Mucosa of descending colon (tissue), 3 donors: ENCODE results near the gene TMEM168. TPM values are rescaled to one million over a fixed set of nuclear protein-coding genes. Genes with fewer than 3 reads are reported as not detected.

ENCODE experiments used
- ATAC-seq: fragments of 200-7000 bp; cut with Tn5 transposase; one replicate; pipeline ENCODE4 v1.9.1; 2020; ENCODE audit warnings: mild to moderate bottlenecking, moderate library complexity
- DNase-seq, 3 donors: peaks; one replicate each; pipeline ENCODE4 v3.0.0-alpha.2; 2020
- H3K36me3 ChIP-seq: fragments of 200-600 bp; one replicate; pipeline ENCODE4 v1.8.0; 2021; ENCODE audit warnings: low read depth, mild to moderate bottlenecking
- H3K4me1 ChIP-seq: fragments of 200-600 bp; one replicate; pipeline ENCODE4 v1.8.0; 2021; ENCODE audit warnings: low read depth, mild to moderate bottlenecking
- H3K4me3 ChIP-seq: fragments of 200-600 bp; one replicate; pipeline ENCODE4 v1.8.0; 2021; ENCODE audit warnings: mild to moderate bottlenecking
- H3K9me3 ChIP-seq: fragments of 200-600 bp; one replicate; pipeline ENCODE4 v1.8.0; 2021; ENCODE audit warnings: mild to moderate bottlenecking
- CTCF ChIP-seq: fragments of 200-600 bp; IDR thresholded peaks from one replicate; pipeline ENCODE4 v1.8.0; 2022; ENCODE audit warnings: antibody characterized with exemption, mild to moderate bottlenecking
- intact Hi-C, 2 donors: fragments of 100-400 bp; cut with DNase I in 1 of 2; cut with micrococcal nuclease in 1 of 2; formaldehyde crosslinking; loops; one replicate each; pipeline versions ENCODE4 v1.11.0 to v1.11.1; 2022; cut with DNase I, micrococcal nuclease
- total RNA-seq, 3 donors: library from RNA; stranded (reverse); fragmentation: NEBNext Ultra II Directional in 2 of 3; extraction: Animal tissue kit (Norgen Biotek cat#: 25700) in 2 of 3; gene quantifications; one replicate each; pipeline versions ENCODE4 v1.2.1 to v1.2.4, GENCODE V29; 2021 to 2023
- donor health status: DM: no; HTN: no; CAD: no; lungs with moderate emphysema.
- donor health status: DM: no; HTN: no; CAD: no.
- donor health status: DM: no; HTN: yes; CAD: no.

The TMEM168 gene
- total RNA-seq, 3 donors from 2014 or later = 29.1 to 53.0 (median 46.2) TPM

- no peaks in the 10 kb centered on the region for H3K36me3 ChIP-seq
- ATAC-seq = no peak
- intact Hi-C loops = no loop called here
Measured at GRCh38 chr7:112745635-112746034, 44.6 kb downstream of the TMEM168 start.

GRCh38 chr7:112744818-112745217 is 45.4 kb downstream of the TMEM168 start:
- Histone ChIP-seq H3K9me3 (no peaks in the 10 kb centered on the region), H3K4me1 (no peaks in the 10 kb centered on the region), H3K4me3 (no peak overlapping the region), H3K36me3 (no peaks in the 10 kb centered on the region)
- ATAC-seq = no peak
- no peak for DNase-seq
- no peak for TF ChIP-seq CTCF
- intact Hi-C loops = no loop called here

More at GRCh38 chr7:112745635-112746034, 44.6 kb downstream of the TMEM168 start:
- DNase-seq = no peak
- Histone ChIP-seq H3K4me3 (no peak overlapping the region), H3K9me3 (no peaks in the 10 kb centered on the region), H3K4me1 (no peaks in the 10 kb centered on the region)
- TF ChIP-seq CTCF = no peak

GRCh38 chr7:112743811-112744210 is 46.4 kb downstream of the TMEM168 start:
- DNase-seq (no peak), ATAC-seq (no peak)
- TF ChIP-seq CTCF = no peak
- Histone ChIP-seq H3K4me1 (no peaks in the 10 kb centered on the region), H3K36me3 (no peaks in the 10 kb centered on the region), H3K9me3 (no peaks in the 10 kb centered on the region), H3K4me3 (no peak overlapping the region)
- intact Hi-C loops = no loop called here

DNA sequence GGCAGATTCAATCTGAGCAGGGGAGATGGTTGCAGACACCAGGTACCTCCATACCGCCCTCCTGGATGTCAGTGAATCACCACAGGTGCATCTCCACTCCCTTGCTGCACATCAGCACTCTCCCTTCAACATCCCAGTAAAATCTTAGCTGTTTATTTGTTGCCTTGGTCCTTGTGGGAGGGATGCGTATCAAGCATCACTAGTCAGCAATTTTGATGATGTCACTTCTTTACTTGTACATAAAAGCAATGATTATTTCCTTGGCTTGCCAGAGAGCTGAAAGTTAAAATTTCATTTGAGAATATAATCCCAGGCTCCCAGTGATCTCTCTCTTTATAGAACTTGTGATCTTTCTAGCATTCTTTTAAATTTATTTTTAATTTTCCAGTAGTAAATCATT is 49.5 kb downstream of the TMEM168 start:
- ATAC-seq (no peak), DNase-seq (no peak)
- H3K36me3 ChIP-seq = no peaks in the 10 kb centered on the region
- no peaks in the 10 kb centered on the region for H3K4me1 ChIP-seq
- no peak for TF ChIP-seq CTCF
- intact Hi-C loops = no loop called here
- H3K4me3 ChIP-seq = no peak overlapping the region
- H3K9me3 ChIP-seq = peaks cover 11% of the 10 kb centered on the region

DNA sequence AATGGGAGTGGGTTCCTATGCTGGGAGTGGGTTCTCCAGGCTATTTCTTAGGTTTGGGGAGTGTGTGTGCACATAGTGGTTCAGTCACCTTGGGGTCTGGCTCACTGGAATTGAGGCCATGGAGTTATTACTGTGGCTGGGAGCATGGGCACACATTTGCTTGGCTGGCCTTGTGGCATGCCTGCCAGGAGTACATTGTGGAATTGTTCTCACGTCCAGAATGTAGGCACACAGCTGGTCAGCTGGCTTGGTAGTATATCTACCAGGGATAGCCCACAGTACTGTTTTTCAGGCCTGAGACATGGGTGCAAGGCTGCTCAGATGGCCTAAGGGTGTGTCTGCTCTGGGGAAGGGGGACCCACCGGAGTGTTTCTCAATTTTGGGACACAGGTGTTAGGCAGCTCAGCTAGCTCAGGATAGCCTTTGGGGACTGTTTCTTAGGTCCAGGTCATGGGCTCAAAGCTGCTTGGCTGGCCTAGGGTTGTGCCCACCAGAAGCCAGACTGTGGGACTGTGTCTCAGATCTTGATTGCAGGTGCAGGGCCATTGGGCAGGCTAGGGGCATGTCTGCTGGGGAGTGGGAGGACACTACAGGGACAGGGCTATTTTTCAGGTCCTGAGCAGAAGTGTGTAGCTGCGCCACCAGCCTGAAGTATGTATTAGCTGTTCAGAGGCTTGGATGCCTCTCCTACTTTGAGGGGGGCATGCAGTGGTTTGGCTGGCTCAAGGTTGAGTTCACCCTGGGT is 50.6 kb downstream of the TMEM168 start:
- intact Hi-C loops = no loop called here
- Histone ChIP-seq H3K4me1 (no peaks in the 10 kb centered on the region), H3K36me3 (no peaks in the 10 kb centered on the region), H3K9me3 (peaks cover 20% of the 10 kb centered on the region), H3K4me3 (no peak overlapping the region)
- DNase-seq = no peak
- no peak for TF ChIP-seq CTCF
- ATAC-seq = no peak
